IMR-90 (cell line): Measurements from ENCODE around the gene IGF1R. TPM values are rescaled to one million over a fixed set of nuclear protein-coding genes. Genes with fewer than 3 reads are reported as not detected.

Experiments used
- ATAC-seq: fragments of 200-7000 bp; cut with Tn5 transposase; 2 replicates; pipeline ENCODE4 v1.9.1; 2020; ENCODE audit warnings: low read depth, mild to moderate bottlenecking, moderate library complexity
- BruUV-seq: library from RNA; stranded (reverse); fragments of 400-500 nt; replicated peaks from 2 replicates; lab custom pipeline; 2021; lab: Mats Ljungman, UMichigan
- CTCF ChIA-PET: fragments of 300-600 bp; formaldehyde crosslinking; extraction: SDS; loops from one replicate; lab custom pipeline; 2021; ENCODE audit warnings: antibody characterized with exemption; lab: Yijun Ruan, JAX
- POLR2A ChIA-PET: fragments of 300-600 bp; sonication (Branson Sonifier 250); formaldehyde crosslinking; loops from one replicate; lab custom pipeline; 2022; ENCODE audit warnings: antibody characterized with exemption; ENCODE audit not compliant: unreplicated experiment; lab: Charles Lee
- DNase-seq: peaks from one replicate; pipeline ENCODE4 v3.0.0; 2013
- H2AFZ ChIP-seq: replicated peaks from 2 replicates; pipeline ENCODE3; 2013; ENCODE audit warnings: low read length, mild to moderate bottlenecking; ENCODE audit not compliant: poor library complexity
- H2AK5ac ChIP-seq: 2 replicates; pipeline ENCODE4 v1.6.1; 2013; ENCODE audit warnings: low read depth, low read length, inconsistent platforms
- H2AK9ac ChIP-seq: replicated peaks from 2 replicates; pipeline ENCODE3; 2013; ENCODE audit warnings: mild to moderate bottlenecking, low read depth, low read length, moderate library complexity; ENCODE audit not compliant: poor library complexity
- H2BK120ac ChIP-seq: 2 replicates; pipeline ENCODE4 v1.6.1; 2013; ENCODE audit warnings: low read depth, low read length, inconsistent platforms
- H2BK15ac ChIP-seq: 3 replicates; pipeline ENCODE4 v1.6.1; 2013; ENCODE audit warnings: low read depth, low read length, inconsistent platforms
- H2BK20ac ChIP-seq: 2 replicates; pipeline ENCODE4 v1.6.1; 2013; ENCODE audit warnings: low read depth, mild to moderate bottlenecking, inconsistent platforms, low read length, moderate library complexity
- H2BK5ac ChIP-seq: 2 replicates; pipeline ENCODE4 v1.6.1; 2013; ENCODE audit warnings: mild to moderate bottlenecking, low read depth, low read length, inconsistent platforms; ENCODE audit not compliant: poor library complexity, severe bottlenecking
- H3K14ac ChIP-seq: replicated peaks from 2 replicates; pipeline ENCODE4 v1.6.1; 2013; ENCODE audit warnings: low read depth, low read length, inconsistent platforms
- H3K18ac ChIP-seq: 2 replicates; pipeline ENCODE4 v1.6.1; 2013; ENCODE audit warnings: low read depth, low read length, control low read depth
- H3K23ac ChIP-seq: 2 replicates; pipeline ENCODE4 v1.6.1; 2013; ENCODE audit warnings: low read depth, low read length, inconsistent platforms
- H3K27ac ChIP-seq: 2 replicates; pipeline ENCODE4 v1.5.1; 2013; ENCODE audit warnings: mild to moderate bottlenecking, control low read depth, low read length; ENCODE audit not compliant: insufficient read depth
- H3K27me3 ChIP-seq: 2 replicates; pipeline ENCODE4 v1.6.1; 2013; ENCODE audit warnings: low read length; ENCODE audit not compliant: control insufficient read depth, insufficient read depth
- H3K36me3 ChIP-seq: 2 replicates; pipeline ENCODE4 v1.6.1; 2013; ENCODE audit warnings: low read length, mixed read lengths; ENCODE audit not compliant: control insufficient read depth, insufficient read depth
- H3K4ac ChIP-seq: 2 replicates; pipeline ENCODE4 v1.6.1; 2013; ENCODE audit warnings: low read depth, low read length, inconsistent platforms
- H3K4me1 ChIP-seq: 2 replicates; pipeline ENCODE4 v1.6.1; 2013; ENCODE audit warnings: low read length, mixed read lengths; ENCODE audit not compliant: control insufficient read depth, insufficient read depth
- H3K4me2 ChIP-seq: 2 replicates; pipeline ENCODE4 v1.6.1; 2013; ENCODE audit warnings: low read depth, mild to moderate bottlenecking, control low read depth, low read length, moderate library complexity
- H3K4me3 ChIP-seq: 2 replicates; pipeline ENCODE4 v1.5.1; 2013; ENCODE audit warnings: low read depth, mild to moderate bottlenecking, control low read depth, low read length, moderate library complexity; ENCODE audit not compliant: insufficient read depth
- H3K56ac ChIP-seq: 2 replicates; pipeline ENCODE4 v1.6.1; 2013; ENCODE audit warnings: low read length, inconsistent platforms; ENCODE audit not compliant: insufficient read depth; ENCODE audit errors: extremely low read depth
- H3K79me1 ChIP-seq, 2 experiments: 2 replicates each; pipeline ENCODE4 v1.6.1; 2013; ENCODE audit warnings: low read length in 2 of 2, inconsistent platforms in 1 of 2, low read depth in 1 of 2
- H3K9ac ChIP-seq: 2 replicates; pipeline ENCODE4 v1.6.1; 2013; ENCODE audit warnings: low read depth, low read length, control low read depth
- H3K9me1 ChIP-seq: 2 replicates; pipeline ENCODE4 v1.6.1; 2013; ENCODE audit warnings: low read length, inconsistent platforms; ENCODE audit not compliant: insufficient read depth
- H3K9me3 ChIP-seq: 2 replicates; pipeline ENCODE4 v1.6.1; 2013; ENCODE audit warnings: low read length; ENCODE audit not compliant: control insufficient read depth, insufficient read depth
- H4K20me1 ChIP-seq: 2 replicates; pipeline ENCODE4 v1.6.1; 2013; ENCODE audit warnings: low read length, inconsistent platforms; ENCODE audit not compliant: insufficient read depth
- H4K5ac ChIP-seq: 2 replicates; pipeline ENCODE4 v1.6.1; 2013; ENCODE audit warnings: mild to moderate bottlenecking, low read depth, low read length, control low read depth
- H4K8ac ChIP-seq, 2 experiments: 2 replicates each; pipeline ENCODE4 v1.6.1; 2013; ENCODE audit warnings: low read depth in 2 of 2, low read length in 2 of 2, control low read depth in 1 of 2, inconsistent platforms in 1 of 2
- H4K91ac ChIP-seq: 2 replicates; pipeline ENCODE4 v1.6.1; 2013; ENCODE audit warnings: low read depth, low read length, inconsistent platforms; ENCODE audit not compliant: insufficient read depth
- BHLHE40 ChIP-seq: fragments of 150-350 bp; IDR thresholded peaks from 2 replicates; pipeline ENCODE4 v1.6.1; 2016; ENCODE audit warnings: mild to moderate bottlenecking, low read depth, low read length
- CEBPB ChIP-seq: IDR thresholded peaks from 2 replicates; pipeline ENCODE4 v1.6.1; 2012; ENCODE audit warnings: low read depth, low read length, improper control_type of control experiment
- ELK1 ChIP-seq: fragments of 150-350 bp; IDR thresholded peaks from 2 replicates; pipeline ENCODE4 v1.6.1; 2016; ENCODE audit warnings: low read depth, mild to moderate bottlenecking, low read length, moderate library complexity, borderline replicate concordance
- FOS ChIP-seq: fragments of 150-350 bp; IDR thresholded peaks from 2 replicates; pipeline ENCODE4 v1.6.1; 2016; ENCODE audit warnings: low read depth, low read length
- MAFK ChIP-seq: IDR thresholded peaks from 2 replicates; pipeline ENCODE4 v1.6.1; 2012; ENCODE audit warnings: low read depth, low read length, improper control_type of control experiment
- MAZ ChIP-seq: IDR thresholded peaks from 2 replicates; pipeline ENCODE4 v1.6.1; 2012; ENCODE audit warnings: low read depth, mild to moderate bottlenecking, low read length, improper control_type of control experiment, moderate library complexity, borderline replicate concordance
- NFE2L2 ChIP-seq: fragments of 150-350 bp; IDR thresholded peaks from 2 replicates; pipeline ENCODE4 v1.6.1; 2016; ENCODE audit warnings: low read depth, mild to moderate bottlenecking, low read length
- RCOR1 ChIP-seq: IDR thresholded peaks from 2 replicates; pipeline ENCODE4 v1.6.1; 2012; ENCODE audit warnings: mild to moderate bottlenecking, low read length, improper control_type of control experiment; ENCODE audit not compliant: insufficient replicate concordance
- RFX5 ChIP-seq: IDR thresholded peaks from 2 replicates; pipeline ENCODE4 v1.8.0; 2012; ENCODE audit warnings: low read depth, mild to moderate bottlenecking, low read length, moderate library complexity
- SMC3 ChIP-seq: fragments of 150-350 bp; IDR thresholded peaks from 2 replicates; pipeline ENCODE4 v1.6.1; 2016; ENCODE audit warnings: low read depth, mild to moderate bottlenecking, antibody characterized with exemption, low read length, moderate library complexity
- WGBS, 2 experiments: methylation state at CpG; one replicate each; pipeline versions ENCODE4 v1.1.5 to v1.1.7; 2013; ENCODE audit warnings: missing lambda C conversion rate in 2 of 2; ENCODE audit not compliant: insufficient read length in 1 of 2; ENCODE audit errors: extremely low coverage in 2 of 2; 5-methylcytosine and 5-hydroxymethylcytosine counted together
- dilution Hi-C: fragments of 300-500 bp; cut with HindIII; formaldehyde crosslinking; loops from one replicate; pipeline ENCODE4 v1.14.3; 2018; ENCODE audit warnings: low sequenced_read_pairs; ENCODE audit not compliant: unreplicated experiment
- in situ Hi-C: fragments of 300-500 bp; cut with MboI; formaldehyde crosslinking; loops from 3 replicates; pipeline ENCODE4 v1.14.3; 2019; ENCODE audit warnings: low sequenced_read_pairs, inconsistent platforms, mixed read lengths
- intact Hi-C: fragments of 100-400 bp; cut with micrococcal nuclease; formaldehyde crosslinking; loops from 2 replicates; pipeline ENCODE4 v1.10.0; 2022
- polyA plus RNA-seq, 3 experiments: library from polyadenylated mRNA; depleted of rRNA; stranded (reverse); fragments of >200 nt; gene quantifications; 2 replicates each; pipeline ENCODE4 v1.2.3, GENCODE V29; 2012; ENCODE audit warnings: low replicate concordance in 1 of 3
- total RNA-seq: library from RNA; depleted of rRNA; stranded (reverse); fragments of >200 nt; gene quantifications from 2 replicates; pipeline ENCODE4 v1.2.3, GENCODE V29; 2012
- TF ChIP-seq, protein P1 (sequence below): conservative IDR thresholded peaks from 2 replicates; pipeline ENCODE4 v1.5.1; 2012; ENCODE audit warnings: mild to moderate bottlenecking, low read depth, low read length, improper control_type of control experiment
- TF ChIP-seq, protein P2 (sequence below): fragments of 150-350 bp; IDR thresholded peaks from 2 replicates; pipeline ENCODE4 v1.6.1; 2017; ENCODE audit warnings: mild to moderate bottlenecking, antibody characterized with exemption, low read length, low read depth

The IGF1R gene
- total and polyA plus RNA-seq, 2 of the 4 experiments (the other 2 are of a cell fraction) = 24.0 to 24.9 TPM

GRCh38 chr15:98722209-98722608 lies 73.9 kb downstream of the IGF1R start:
- POLR2A ChIA-PET = no interaction called here
- no peaks in the 10 kb centered on the region for H3K36me3 ChIP-seq
- WGBS, 2 experiments = 96% methylated on average over 4 of the region's 8 CpGs; no CpG with 5 or more reads in 1 of the 2 experiments
- no peak for DNase-seq
- H3K18ac ChIP-seq = no peak overlapping the region
- H2AK5ac ChIP-seq = no peak overlapping the region
- 0 out of 4 replicates have a peak overlapping the region, but pooled peaks of 1 of the 2 experiments have one; percentile 2 for H4K8ac ChIP-seq
- intact Hi-C loops = no loop called here
- H3K4me3 ChIP-seq = no peak overlapping the region
- peaks cover 78% of the 10 kb centered on the region for H4K20me1 ChIP-seq
- dilution Hi-C loops = no loop called here
- H2BK15ac ChIP-seq = no peak overlapping the region
- H3K9me1 ChIP-seq = peaks cover 57% of the 10 kb centered on the region
- no peak overlapping the region for H2AFZ ChIP-seq
- H2BK5ac ChIP-seq = no peak overlapping the region
- no peak overlapping the region for H3K27ac ChIP-seq
- no peak overlapping the region for H3K4me2 ChIP-seq
- BruUV-seq = no TSS peak
- H4K91ac ChIP-seq = 0 out of 2 replicates have a peak overlapping the region, but pooled peaks have one; percentile 0
- CTCF ChIA-PET = no interaction called here
- H4K5ac ChIP-seq = no peak overlapping the region
- no peak overlapping the region for H2AK9ac ChIP-seq
- H3K9ac ChIP-seq = no peak overlapping the region
- peaks cover 48% of the 10 kb centered on the region for H3K4me1 ChIP-seq
- no peak for ATAC-seq
- peaks cover 30 to 87% of the 10 kb centered on the region in 2 experiments for H3K79me1 ChIP-seq
- no peaks in the 10 kb centered on the region for H3K27me3 ChIP-seq
- H3K9me3 ChIP-seq = no peaks in the 10 kb centered on the region
- no peak overlapping the region for H3K56ac ChIP-seq
- no peak overlapping the region for H2BK120ac ChIP-seq
- in situ Hi-C loops = no loop called here
- TF ChIP-seq RFX5 (no peak), BHLHE40 (no peak), FOS (no peak), SMC3 (no peak), MAFK (no peak), ELK1 (no peak), MAZ (no peak), RCOR1 (no peak), CEBPB (no peak), NFE2L2 (no peak)
- TF ChIP-seq, protein P1, sequence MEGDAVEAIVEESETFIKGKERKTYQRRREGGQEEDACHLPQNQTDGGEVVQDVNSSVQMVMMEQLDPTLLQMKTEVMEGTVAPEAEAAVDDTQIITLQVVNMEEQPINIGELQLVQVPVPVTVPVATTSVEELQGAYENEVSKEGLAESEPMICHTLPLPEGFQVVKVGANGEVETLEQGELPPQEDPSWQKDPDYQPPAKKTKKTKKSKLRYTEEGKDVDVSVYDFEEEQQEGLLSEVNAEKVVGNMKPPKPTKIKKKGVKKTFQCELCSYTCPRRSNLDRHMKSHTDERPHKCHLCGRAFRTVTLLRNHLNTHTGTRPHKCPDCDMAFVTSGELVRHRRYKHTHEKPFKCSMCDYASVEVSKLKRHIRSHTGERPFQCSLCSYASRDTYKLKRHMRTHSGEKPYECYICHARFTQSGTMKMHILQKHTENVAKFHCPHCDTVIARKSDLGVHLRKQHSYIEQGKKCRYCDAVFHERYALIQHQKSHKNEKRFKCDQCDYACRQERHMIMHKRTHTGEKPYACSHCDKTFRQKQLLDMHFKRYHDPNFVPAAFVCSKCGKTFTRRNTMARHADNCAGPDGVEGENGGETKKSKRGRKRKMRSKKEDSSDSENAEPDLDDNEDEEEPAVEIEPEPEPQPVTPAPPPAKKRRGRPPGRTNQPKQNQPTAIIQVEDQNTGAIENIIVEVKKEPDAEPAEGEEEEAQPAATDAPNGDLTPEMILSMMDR = no peak
- TF ChIP-seq, protein P2, sequence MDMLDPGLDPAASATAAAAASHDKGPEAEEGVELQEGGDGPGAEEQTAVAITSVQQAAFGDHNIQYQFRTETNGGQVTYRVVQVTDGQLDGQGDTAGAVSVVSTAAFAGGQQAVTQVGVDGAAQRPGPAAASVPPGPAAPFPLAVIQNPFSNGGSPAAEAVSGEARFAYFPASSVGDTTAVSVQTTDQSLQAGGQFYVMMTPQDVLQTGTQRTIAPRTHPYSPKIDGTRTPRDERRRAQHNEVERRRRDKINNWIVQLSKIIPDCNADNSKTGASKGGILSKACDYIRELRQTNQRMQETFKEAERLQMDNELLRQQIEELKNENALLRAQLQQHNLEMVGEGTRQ = no peak
- H3K4ac ChIP-seq = no peak overlapping the region; the same call in 1 of the 2 replicates
- H3K23ac ChIP-seq = peak overlapping the region; percentile 29; the same call in 1 of the 2 replicates
- H3K14ac ChIP-seq = peak overlapping the region; percentile 29
- H2BK20ac ChIP-seq = no peak overlapping the region
